Panc1 (cell line): ENCODE results near the gene NT5DC1. TPM values are rescaled to one million over a fixed set of nuclear protein-coding genes. Genes with fewer than 3 reads are reported as not detected.

Experiments used
- ATAC-seq: fragments of 200-7000 bp; cut with Tn5 transposase; 2 replicates; pipeline ENCODE4 v1.9.1; 2020; ENCODE audit warnings: mild to moderate bottlenecking, moderate library complexity
- BruUV-seq: library from RNA; stranded (reverse); fragments of 400-500 nt; replicated peaks from 2 replicates; lab custom pipeline; 2021; lab: Mats Ljungman, UMichigan
- CTCF ChIA-PET: fragments of 300-600 bp; sonication (Branson Sonifier 250); formaldehyde crosslinking; loops from one replicate; lab custom pipeline; 2022; ENCODE audit warnings: antibody characterized with exemption; lab: Charles Lee
- POLR2A ChIA-PET: fragments of 300-600 bp; sonication (Branson Sonifier 250); formaldehyde crosslinking; loops from one replicate; lab custom pipeline; 2022; ENCODE audit warnings: antibody characterized with exemption; lab: Charles Lee
- DNase-seq: peaks from one replicate; pipeline ENCODE4 v3.0.0-alpha.2; 2010; ENCODE audit warnings: low read depth, low spot score
- H3K27ac ChIP-seq: 2 replicates; pipeline ENCODE4 v1.5.1; 2011; ENCODE audit warnings: mild to moderate bottlenecking, low read length, inconsistent platforms
- H3K27me3 ChIP-seq: fragments of 200-500 bp; sonication (Bioruptor generic); 2 replicates; pipeline ENCODE4 v1.6.0; 2014; ENCODE audit warnings: low read length, inconsistent platforms; ENCODE audit not compliant: control insufficient read depth, insufficient read depth
- H3K36me3 ChIP-seq: fragments of 200-500 bp; sonication (Bioruptor generic); 2 replicates; pipeline ENCODE4 v1.5.1; 2014; ENCODE audit warnings: inconsistent platforms, mild to moderate bottlenecking, low read length, moderate library complexity; ENCODE audit not compliant: control insufficient read depth, insufficient read depth
- H3K4me1 ChIP-seq: 2 replicates; pipeline ENCODE4 v1.5.1; 2011; ENCODE audit warnings: inconsistent platforms, mild to moderate bottlenecking, low read length, moderate library complexity; ENCODE audit not compliant: control insufficient read depth, insufficient read depth
- H3K4me3 ChIP-seq, 2 experiments: 2 replicates each; pipeline ENCODE4 v1.5.1; 2011 to 2012; ENCODE audit warnings: low read depth in 2 of 2, low read length in 2 of 2, mild to moderate bottlenecking in 2 of 2, inconsistent platforms in 1 of 2, moderate library complexity in 1 of 2
- H3K9me3 ChIP-seq: fragments of 200-500 bp; sonication (Bioruptor generic); 2 replicates; pipeline ENCODE4 v1.5.1; 2014; ENCODE audit warnings: low read depth, mild to moderate bottlenecking, inconsistent platforms, low read length, moderate library complexity; ENCODE audit not compliant: control insufficient read depth, insufficient read depth
- POLR2AphosphoS5 ChIP-seq: IDR thresholded peaks from 2 replicates; pipeline ENCODE4 v1.6.1; 2012; ENCODE audit warnings: mild to moderate bottlenecking, low read depth, low read length, moderate library complexity
- SIN3A ChIP-seq: IDR thresholded peaks from 2 replicates; pipeline ENCODE4 v1.6.1; 2012; ENCODE audit warnings: low read depth, mild to moderate bottlenecking, low read length, moderate library complexity, borderline replicate concordance; ENCODE audit not compliant: insufficient read depth
- TCF7L2 ChIP-seq: IDR thresholded peaks from 2 replicates; pipeline ENCODE4 v1.6.1; 2011; ENCODE audit warnings: mild to moderate bottlenecking, low read depth, low read length, inconsistent platforms
- in situ Hi-C: cut with HindIII; loops from 2 replicates; pipeline ENCODE4 v1.10.0; 2016; ENCODE audit warnings: low sequenced_read_pairs, low pct_unique_long_range_greater_than_20kb
- intact Hi-C: fragments of 100-400 bp; cut with micrococcal nuclease; formaldehyde crosslinking; loops from one replicate; pipeline ENCODE4 v1.10.0; 2022; ENCODE audit not compliant: unreplicated experiment
- total RNA-seq: library from RNA; stranded (reverse); gene quantifications from one replicate; pipeline ENCODE4 v1.2.1, GENCODE V29; 2021; ENCODE audit not compliant: unreplicated experiment
- TF ChIP-seq, protein P1 (sequence below), 2 experiments: IDR thresholded peaks; 2 replicates each; pipeline ENCODE4 v1.6.1; 2011 to 2012; ENCODE audit warnings: low read depth in 2 of 2, control low read depth in 1 of 2, low read length in 1 of 2, mild to moderate bottlenecking in 1 of 2, moderate library complexity in 1 of 2; ENCODE audit not compliant: insufficient read depth in 1 of 2
- TF ChIP-seq, protein P2 (sequence below): fragments of 450-650 bp; IDR thresholded peaks from 2 replicates; pipeline ENCODE4 v1.5.1; 2017; ENCODE audit warnings: mild to moderate bottlenecking

Gene NT5DC1
- total RNA-seq, 1 experiment from 2014 or later: 79.1 TPM

DNA sequence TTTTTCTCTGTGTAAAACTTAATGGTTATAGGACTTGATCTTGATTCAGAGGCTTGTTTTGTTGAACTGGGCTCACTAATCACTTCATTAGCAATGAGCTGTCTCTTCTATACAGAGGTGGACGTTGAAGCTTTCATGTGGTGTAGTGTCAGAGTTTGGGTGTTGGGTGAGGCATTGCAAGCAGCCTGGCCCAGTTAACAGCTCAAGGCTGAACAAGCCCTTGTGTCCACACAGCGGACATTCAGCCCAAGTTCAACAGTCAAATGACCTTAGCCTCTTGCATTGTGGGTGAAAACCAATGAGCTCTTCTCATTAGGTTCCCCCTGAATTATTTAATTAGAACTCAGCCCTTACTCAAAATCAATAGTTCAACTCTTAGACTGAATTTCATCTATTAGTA lies 12.7 kb downstream of the NT5DC1 start:
- no peak overlapping the region for H3K4me3 ChIP-seq
- in situ Hi-C loops: no loop called here
- no peaks in the 10 kb centered on the region for H3K4me1 ChIP-seq
- H3K36me3 ChIP-seq: peaks cover 43% of the 10 kb centered on the region
- TF ChIP-seq SIN3A (no peak), TCF7L2 (no peak), POLR2AphosphoS5 (no peak)
- TF ChIP-seq, protein P1, sequence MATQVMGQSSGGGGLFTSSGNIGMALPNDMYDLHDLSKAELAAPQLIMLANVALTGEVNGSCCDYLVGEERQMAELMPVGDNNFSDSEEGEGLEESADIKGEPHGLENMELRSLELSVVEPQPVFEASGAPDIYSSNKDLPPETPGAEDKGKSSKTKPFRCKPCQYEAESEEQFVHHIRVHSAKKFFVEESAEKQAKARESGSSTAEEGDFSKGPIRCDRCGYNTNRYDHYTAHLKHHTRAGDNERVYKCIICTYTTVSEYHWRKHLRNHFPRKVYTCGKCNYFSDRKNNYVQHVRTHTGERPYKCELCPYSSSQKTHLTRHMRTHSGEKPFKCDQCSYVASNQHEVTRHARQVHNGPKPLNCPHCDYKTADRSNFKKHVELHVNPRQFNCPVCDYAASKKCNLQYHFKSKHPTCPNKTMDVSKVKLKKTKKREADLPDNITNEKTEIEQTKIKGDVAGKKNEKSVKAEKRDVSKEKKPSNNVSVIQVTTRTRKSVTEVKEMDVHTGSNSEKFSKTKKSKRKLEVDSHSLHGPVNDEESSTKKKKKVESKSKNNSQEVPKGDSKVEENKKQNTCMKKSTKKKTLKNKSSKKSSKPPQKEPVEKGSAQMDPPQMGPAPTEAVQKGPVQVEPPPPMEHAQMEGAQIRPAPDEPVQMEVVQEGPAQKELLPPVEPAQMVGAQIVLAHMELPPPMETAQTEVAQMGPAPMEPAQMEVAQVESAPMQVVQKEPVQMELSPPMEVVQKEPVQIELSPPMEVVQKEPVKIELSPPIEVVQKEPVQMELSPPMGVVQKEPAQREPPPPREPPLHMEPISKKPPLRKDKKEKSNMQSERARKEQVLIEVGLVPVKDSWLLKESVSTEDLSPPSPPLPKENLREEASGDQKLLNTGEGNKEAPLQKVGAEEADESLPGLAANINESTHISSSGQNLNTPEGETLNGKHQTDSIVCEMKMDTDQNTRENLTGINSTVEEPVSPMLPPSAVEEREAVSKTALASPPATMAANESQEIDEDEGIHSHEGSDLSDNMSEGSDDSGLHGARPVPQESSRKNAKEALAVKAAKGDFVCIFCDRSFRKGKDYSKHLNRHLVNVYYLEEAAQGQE (IDR thresholded peaks at IDR 0.05; ENCODE audit: insufficient read depth in 1 of 2, low read depth in 2 of 2, low read length in 1 of 2): no peak
- TF ChIP-seq, protein P2, sequence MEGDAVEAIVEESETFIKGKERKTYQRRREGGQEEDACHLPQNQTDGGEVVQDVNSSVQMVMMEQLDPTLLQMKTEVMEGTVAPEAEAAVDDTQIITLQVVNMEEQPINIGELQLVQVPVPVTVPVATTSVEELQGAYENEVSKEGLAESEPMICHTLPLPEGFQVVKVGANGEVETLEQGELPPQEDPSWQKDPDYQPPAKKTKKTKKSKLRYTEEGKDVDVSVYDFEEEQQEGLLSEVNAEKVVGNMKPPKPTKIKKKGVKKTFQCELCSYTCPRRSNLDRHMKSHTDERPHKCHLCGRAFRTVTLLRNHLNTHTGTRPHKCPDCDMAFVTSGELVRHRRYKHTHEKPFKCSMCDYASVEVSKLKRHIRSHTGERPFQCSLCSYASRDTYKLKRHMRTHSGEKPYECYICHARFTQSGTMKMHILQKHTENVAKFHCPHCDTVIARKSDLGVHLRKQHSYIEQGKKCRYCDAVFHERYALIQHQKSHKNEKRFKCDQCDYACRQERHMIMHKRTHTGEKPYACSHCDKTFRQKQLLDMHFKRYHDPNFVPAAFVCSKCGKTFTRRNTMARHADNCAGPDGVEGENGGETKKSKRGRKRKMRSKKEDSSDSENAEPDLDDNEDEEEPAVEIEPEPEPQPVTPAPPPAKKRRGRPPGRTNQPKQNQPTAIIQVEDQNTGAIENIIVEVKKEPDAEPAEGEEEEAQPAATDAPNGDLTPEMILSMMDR: no peak
- no peaks in the 10 kb centered on the region for H3K27me3 ChIP-seq
- ChIA-PET CTCF (no interaction called here), POLR2A (no interaction called here)
- H3K27ac ChIP-seq: no peak overlapping the region
- no peak for ATAC-seq
- intact Hi-C loops: no loop called here
- H3K9me3 ChIP-seq: no peaks in the 10 kb centered on the region
- no peak for DNase-seq
- BruUV-seq: no TSS peak

DNA sequence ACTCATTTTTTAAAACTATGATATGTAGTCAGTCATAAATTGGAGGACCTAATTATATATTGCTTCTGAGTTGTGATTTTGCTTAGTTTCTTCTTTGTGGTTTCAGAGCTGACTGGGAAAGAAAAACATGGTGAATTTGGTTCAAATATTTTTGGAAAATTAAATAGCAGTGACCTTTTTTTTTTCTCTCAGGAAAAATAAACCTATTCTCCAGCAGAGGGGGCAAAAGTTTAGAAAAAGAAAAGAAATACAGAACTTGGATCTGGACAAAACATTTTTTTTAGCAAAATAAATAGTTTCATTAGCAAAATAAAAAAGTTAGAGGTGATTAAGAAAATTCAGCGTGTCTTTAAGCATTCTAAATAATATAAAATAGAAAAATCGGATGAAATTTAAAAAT lies 15.1 kb downstream of the NT5DC1 start:
- peaks cover 34% of the 10 kb centered on the region for H3K36me3 ChIP-seq
- no peak overlapping the region for H3K4me3 ChIP-seq
- intact Hi-C loops: no loop called here
- ATAC-seq (no peak), DNase-seq (no peak)
- BruUV-seq: no TSS peak
- no peaks in the 10 kb centered on the region for H3K4me1 ChIP-seq
- in situ Hi-C loops: no loop called here
- no peaks in the 10 kb centered on the region for H3K9me3 ChIP-seq
- no peaks in the 10 kb centered on the region for H3K27me3 ChIP-seq
- H3K27ac ChIP-seq: no peak overlapping the region
- ChIA-PET CTCF (interaction anchor here (0.7 kb wide), 1 partner anchor 13 kb away, joined by 4 read pairs; no protein-coding TSS in a partner anchor), POLR2A (no interaction called here)
- TF ChIP-seq, protein P2: peak; percentile 58; the same call in 1 of the 2 replicates
- TF ChIP-seq SIN3A: no peak
